MCF 10A (cell line): ENCODE results near the gene PDPR. TPM values are rescaled to one million over a fixed set of nuclear protein-coding genes. Genes with fewer than 3 reads are reported as not detected.

Experiments used
- BruUV-seq: library from RNA; stranded (reverse); fragments of 400-500 nt; replicated peaks from 2 replicates; lab custom pipeline; 2021; lab: Mats Ljungman, UMichigan
- CTCF ChIA-PET: fragments of 300-600 bp; sonication (Branson Sonifier 250); formaldehyde crosslinking; extraction: SDS; loops from one replicate; lab custom pipeline; 2021; ENCODE audit warnings: antibody characterized with exemption, inconsistent platforms; lab: Yijun Ruan, JAX
- POLR2A ChIA-PET: fragments of 300-600, 350-650 bp; sonication (Branson Sonifier 250); formaldehyde crosslinking; extraction: SDS; loops from one replicate; lab custom pipeline; 2020; ENCODE audit warnings: antibody characterized with exemption, inconsistent platforms; lab: Yijun Ruan, JAX
- DNase-seq: peaks from one replicate; pipeline ENCODE4 v3.0.0-alpha.2; 2018; ENCODE audit not compliant: unreplicated experiment
- H3K27ac Mint-ChIP-seq: one replicate; pipeline ENCODE4 v1.8.0; 2022; ENCODE audit warnings: mild to moderate bottlenecking, low read depth, mixed read lengths; ENCODE audit not compliant: unreplicated experiment
- H3K27me3 Mint-ChIP-seq: one replicate; pipeline ENCODE4 v1.8.0; 2022; ENCODE audit warnings: mixed read lengths; ENCODE audit not compliant: insufficient read depth, unreplicated experiment
- H3K36me3 Mint-ChIP-seq: one replicate; pipeline ENCODE4 v1.8.0; 2022; ENCODE audit warnings: mild to moderate bottlenecking, moderate library complexity, mixed read lengths; ENCODE audit not compliant: insufficient read depth, unreplicated experiment
- H3K4me1 Mint-ChIP-seq: one replicate; pipeline ENCODE4 v1.8.0; 2022; ENCODE audit warnings: mixed read lengths; ENCODE audit not compliant: insufficient read depth, unreplicated experiment
- H3K4me3 Mint-ChIP-seq: one replicate; pipeline ENCODE4 v1.8.0; 2022; ENCODE audit warnings: mild to moderate bottlenecking, moderate library complexity, mixed read lengths; ENCODE audit not compliant: unreplicated experiment
- H3K9me3 Mint-ChIP-seq: one replicate; pipeline ENCODE4 v1.8.0; 2022; ENCODE audit warnings: mixed read lengths; ENCODE audit not compliant: unreplicated experiment
- intact Hi-C: fragments of 100-400 bp; cut with micrococcal nuclease; formaldehyde crosslinking; loops from 2 replicates; pipeline ENCODE4 v1.14.1; 2022
- total RNA-seq: library from RNA; stranded (reverse); gene quantifications from 2 replicates; pipeline ENCODE4 v1.2.3, GENCODE V29; 2022
- TF ChIP-seq, protein P1 (sequence below): fragments of 200-600 bp; IDR thresholded peaks from one replicate; pipeline ENCODE4 v1.8.0; 2022; ENCODE audit warnings: antibody characterized with exemption, mild to moderate bottlenecking; ENCODE audit not compliant: unreplicated experiment

Gene PDPR
- total RNA-seq, 1 experiment from 2014 or later: 18.8 TPM

DNA sequence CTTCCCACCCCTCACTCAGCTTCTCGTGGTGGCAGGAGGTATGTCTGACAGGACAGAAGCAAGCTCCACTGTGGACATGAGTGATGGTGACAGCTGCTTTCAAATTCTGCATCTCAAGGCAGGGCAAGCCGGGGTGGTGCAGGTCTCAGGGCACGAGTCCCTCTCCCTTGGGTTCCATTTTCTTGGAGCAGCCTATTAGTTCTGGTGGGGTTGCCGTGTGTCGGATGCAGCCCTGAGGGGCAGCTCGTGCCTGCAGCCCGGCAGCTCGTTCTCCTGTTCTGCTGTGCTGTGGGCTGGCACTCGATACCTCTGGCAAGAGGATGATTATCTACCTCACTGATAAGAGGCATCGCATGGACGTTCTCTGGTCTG lies 43.0 kb downstream of the PDPR start:
- no peaks in the 10 kb centered on the region for H3K9me3 Mint-ChIP-seq
- ChIA-PET CTCF (interaction anchor here (0.7 to 1.0 kb wide), 2 partner anchors 8 to 401 kb away, joined by 3 to 4 read pairs; no protein-coding TSS in a partner anchor), POLR2A (no interaction called here)
- intact Hi-C loops: no loop called here
- BruUV-seq: no TSS peak
- no peaks in the 10 kb centered on the region for H3K27me3 Mint-ChIP-seq
- peaks cover 39% of the 10 kb centered on the region for H3K36me3 Mint-ChIP-seq
- no peak overlapping the region for H3K27ac Mint-ChIP-seq
- peaks cover 10% of the 10 kb centered on the region for H3K4me1 Mint-ChIP-seq
- TF ChIP-seq, protein P1, sequence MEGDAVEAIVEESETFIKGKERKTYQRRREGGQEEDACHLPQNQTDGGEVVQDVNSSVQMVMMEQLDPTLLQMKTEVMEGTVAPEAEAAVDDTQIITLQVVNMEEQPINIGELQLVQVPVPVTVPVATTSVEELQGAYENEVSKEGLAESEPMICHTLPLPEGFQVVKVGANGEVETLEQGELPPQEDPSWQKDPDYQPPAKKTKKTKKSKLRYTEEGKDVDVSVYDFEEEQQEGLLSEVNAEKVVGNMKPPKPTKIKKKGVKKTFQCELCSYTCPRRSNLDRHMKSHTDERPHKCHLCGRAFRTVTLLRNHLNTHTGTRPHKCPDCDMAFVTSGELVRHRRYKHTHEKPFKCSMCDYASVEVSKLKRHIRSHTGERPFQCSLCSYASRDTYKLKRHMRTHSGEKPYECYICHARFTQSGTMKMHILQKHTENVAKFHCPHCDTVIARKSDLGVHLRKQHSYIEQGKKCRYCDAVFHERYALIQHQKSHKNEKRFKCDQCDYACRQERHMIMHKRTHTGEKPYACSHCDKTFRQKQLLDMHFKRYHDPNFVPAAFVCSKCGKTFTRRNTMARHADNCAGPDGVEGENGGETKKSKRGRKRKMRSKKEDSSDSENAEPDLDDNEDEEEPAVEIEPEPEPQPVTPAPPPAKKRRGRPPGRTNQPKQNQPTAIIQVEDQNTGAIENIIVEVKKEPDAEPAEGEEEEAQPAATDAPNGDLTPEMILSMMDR: no peak
- no peak for DNase-seq
- no peak overlapping the region for H3K4me3 Mint-ChIP-seq

DNA sequence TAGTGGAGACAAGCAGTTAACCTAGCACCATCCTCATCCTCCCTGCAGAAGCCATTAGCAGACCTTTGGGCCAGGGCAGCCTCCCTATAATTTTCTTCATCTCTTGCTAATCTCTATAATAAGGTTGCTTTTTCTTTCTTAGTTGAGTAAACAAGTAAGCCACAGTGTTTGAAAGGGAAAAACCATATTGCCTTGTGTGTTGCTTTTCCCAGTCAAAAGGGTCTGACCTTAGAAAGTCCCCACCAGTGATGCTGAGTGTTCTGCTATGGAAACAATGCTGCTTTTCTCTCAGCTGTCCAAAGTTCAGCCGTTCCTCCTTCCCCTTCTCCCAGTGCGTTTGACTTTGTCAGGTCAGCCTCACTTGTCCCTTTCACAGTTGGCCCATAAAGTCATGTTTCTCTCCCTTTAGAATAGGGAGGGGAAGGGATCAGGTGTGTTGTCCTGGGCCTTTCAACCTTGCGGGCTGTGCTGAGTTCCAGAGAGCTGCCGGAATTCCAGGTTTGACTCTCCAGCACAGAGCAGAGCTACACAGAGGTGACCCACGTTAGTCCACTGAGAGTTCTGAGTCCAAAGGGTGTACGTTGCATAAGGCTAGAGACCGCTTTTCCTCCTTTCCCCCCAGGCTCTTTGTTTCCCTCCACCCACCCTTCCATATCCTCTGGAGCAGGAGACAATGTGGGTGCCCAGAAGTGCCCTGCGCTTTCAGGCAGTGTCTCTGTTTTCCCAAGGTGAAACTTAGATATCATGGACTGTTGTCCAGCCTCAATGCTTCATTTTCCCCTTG lies 43.5 kb downstream of the PDPR start:
- H3K9me3 Mint-ChIP-seq: no peaks in the 10 kb centered on the region
- ChIA-PET CTCF (interaction anchor here (0.7 kb wide), 1 partner anchor 401 kb away, joined by 4 read pairs; no protein-coding TSS in a partner anchor), POLR2A (no interaction called here)
- DNase-seq: no peak
- H3K36me3 Mint-ChIP-seq: peaks cover 39% of the 10 kb centered on the region
- peaks cover 15% of the 10 kb centered on the region for H3K4me1 Mint-ChIP-seq
- no TSS peak for BruUV-seq
- TF ChIP-seq, protein P1: no peak
- H3K27me3 Mint-ChIP-seq: no peaks in the 10 kb centered on the region
- no peak overlapping the region for H3K4me3 Mint-ChIP-seq
- H3K27ac Mint-ChIP-seq: no peak overlapping the region
- intact Hi-C loops: no loop called here

DNA sequence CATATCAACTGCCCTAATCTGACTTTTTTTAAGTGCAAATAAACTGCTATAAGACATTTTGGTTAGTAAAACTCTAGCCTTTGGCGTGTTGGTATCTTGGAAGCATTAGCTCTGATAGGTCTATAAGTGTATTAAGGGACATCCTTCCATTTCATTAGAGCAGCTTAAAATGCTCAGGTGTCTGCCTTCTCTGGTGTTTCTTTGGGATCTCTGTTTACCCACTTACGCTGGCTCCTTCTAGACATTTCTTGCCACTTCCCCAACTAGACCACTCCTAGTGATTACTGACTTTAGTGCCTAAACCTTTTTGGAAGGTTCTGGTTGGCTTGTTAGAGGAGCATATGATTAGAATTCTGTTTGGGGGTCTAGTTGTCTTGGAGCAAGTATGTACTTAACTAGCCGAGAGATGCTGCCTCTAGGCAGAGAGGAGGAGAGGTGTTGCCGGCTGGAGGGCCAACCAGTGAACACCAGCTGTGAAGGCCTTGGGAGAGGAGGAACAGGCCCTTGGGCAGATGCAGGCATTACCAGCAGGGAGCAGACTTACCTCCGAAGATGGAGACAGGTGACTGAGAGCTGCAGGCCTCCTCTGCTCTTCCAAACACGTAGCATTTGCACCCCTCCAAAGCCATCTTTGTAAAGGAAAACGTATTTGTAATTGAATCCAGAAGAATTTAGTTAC lies 44.3 kb downstream of the PDPR start:
- no peak overlapping the region for H3K27ac Mint-ChIP-seq
- POLR2A ChIA-PET: no interaction called here
- H3K36me3 Mint-ChIP-seq: peaks cover 38% of the 10 kb centered on the region
- BruUV-seq: TSS peak; percentile 4
- no peak for DNase-seq
- H3K27me3 Mint-ChIP-seq: no peaks in the 10 kb centered on the region
- H3K9me3 Mint-ChIP-seq: no peaks in the 10 kb centered on the region
- H3K4me3 Mint-ChIP-seq: no peak overlapping the region
- CTCF ChIA-PET: interaction anchor here (0.6 kb wide), 1 partner anchor 574 kb away, joined by 5 read pairs; no protein-coding TSS in a partner anchor
- H3K4me1 Mint-ChIP-seq: peaks cover 15% of the 10 kb centered on the region
- intact Hi-C loops: no loop called here
- TF ChIP-seq, protein P1: no peak
